Skin epidermis (tissue), 12 donors: ENCODE results near the gene PPP2R2C.

ENCODE experiments used
- H3K27ac ChIP-seq, 21 experiments: fragments of 200-600 bp; sonication (generic) in 11 of 21; one replicate each; pipeline ENCODE4 v1.5.0; 2020; ENCODE audit warnings: mild to moderate bottlenecking in 3 of 21, inconsistent platforms in 2 of 21, moderate library complexity in 2 of 21
- H3K4me3 ChIP-seq, 7 experiments: fragments of 200-600 bp; sonication (generic) in 2 of 7; one replicate each; pipeline ENCODE4 v1.5.0; 2020; ENCODE audit warnings: inconsistent platforms in 2 of 7, mild to moderate bottlenecking in 2 of 7, moderate library complexity in 1 of 7

Gene PPP2R2C

GRCh38 chr4:6270636-6271121 lies 201.7 kb downstream of the PPP2R2C start:
- Histone ChIP-seq H3K27ac (peak overlapping the region in 9 of 21 experiments; percentile 11 to 84 (median 80)), H3K4me3 (peak overlapping the region; percentile 58 to 91 (median 80))
